Cardiac muscle cell (in vitro differentiated cells and primary cell): ENCODE measurements around the gene AIFM1. TPM values are rescaled to one million over a fixed set of nuclear protein-coding genes. Genes with fewer than 3 reads are reported as not detected.

Experiments
- DNase-seq, 2 donors: peaks; one replicate each; pipeline versions ENCODE4 v3.0.0 to v3.0.0-alpha.2; 2010 to 2017; ENCODE audit warnings: low read depth in 1 of 2, low spot score in 1 of 2
- H3K27ac ChIP-seq: fragments of 200-600 bp; sonication (generic); 2 replicates; pipeline ENCODE4 v1.5.1; 2016
- H3K27me3 ChIP-seq: fragments of 200-600 bp; sonication (generic); 2 replicates; pipeline ENCODE4 v1.6.0; 2016; ENCODE audit warnings: control low read depth
- H3K36me3 ChIP-seq: fragments of 200-600 bp; sonication (generic); 2 replicates; pipeline ENCODE4 v1.5.1; 2016; ENCODE audit warnings: control low read depth
- H3K4me1 ChIP-seq: fragments of 200-600 bp; sonication (generic); 2 replicates; pipeline ENCODE4 v1.8.1; 2017; ENCODE audit warnings: low read depth, mild to moderate bottlenecking, mixed run types
- H3K4me3 ChIP-seq: fragments of 200-600 bp; sonication (generic); 2 replicates; pipeline ENCODE4 v1.5.1; 2016; ENCODE audit warnings: mild to moderate bottlenecking
- H3K9me3 ChIP-seq: fragments of 200-600 bp; sonication (generic); 2 replicates; pipeline ENCODE4 v1.5.1; 2017; ENCODE audit warnings: low read depth, mild to moderate bottlenecking, control low read depth
- polyA plus RNA-seq: library from polyadenylated mRNA; unstranded; fragments of >200 nt; fragmentation: Nextera tagmentation; extraction: Ambion mirVana; gene quantifications from 2 replicates; pipeline ENCODE4 v1.2.1, GENCODE V29; 2016
- total RNA-seq: library from RNA; depleted of rRNA; stranded (reverse); fragments of >200 nt; gene quantifications from 2 replicates; pipeline ENCODE4 v1.2.3, GENCODE V29; 2016
- TF ChIP-seq, protein P1 (sequence below): IDR thresholded peaks from 2 replicates; pipeline ENCODE4 v1.5.1; 2012; ENCODE audit warnings: low read depth, mild to moderate bottlenecking, low read length

AIFM1 gene
- total and polyA plus RNA-seq, 2 experiments from 2014 or later: 53.6 to 184 TPM

GRCh38 chrX:130098210-130098552, 67.5 kb downstream of the AIFM1 start:
- Histone ChIP-seq H3K4me3 (no peak overlapping the region), H3K27me3 (no peaks in the 10 kb centered on the region), H3K27ac (no peak overlapping the region), H3K9me3 (no peaks in the 10 kb centered on the region), H3K4me1 (no peaks in the 10 kb centered on the region), H3K36me3 (no peaks in the 10 kb centered on the region)
- DNase-seq: no peak
- TF ChIP-seq, protein P1, sequence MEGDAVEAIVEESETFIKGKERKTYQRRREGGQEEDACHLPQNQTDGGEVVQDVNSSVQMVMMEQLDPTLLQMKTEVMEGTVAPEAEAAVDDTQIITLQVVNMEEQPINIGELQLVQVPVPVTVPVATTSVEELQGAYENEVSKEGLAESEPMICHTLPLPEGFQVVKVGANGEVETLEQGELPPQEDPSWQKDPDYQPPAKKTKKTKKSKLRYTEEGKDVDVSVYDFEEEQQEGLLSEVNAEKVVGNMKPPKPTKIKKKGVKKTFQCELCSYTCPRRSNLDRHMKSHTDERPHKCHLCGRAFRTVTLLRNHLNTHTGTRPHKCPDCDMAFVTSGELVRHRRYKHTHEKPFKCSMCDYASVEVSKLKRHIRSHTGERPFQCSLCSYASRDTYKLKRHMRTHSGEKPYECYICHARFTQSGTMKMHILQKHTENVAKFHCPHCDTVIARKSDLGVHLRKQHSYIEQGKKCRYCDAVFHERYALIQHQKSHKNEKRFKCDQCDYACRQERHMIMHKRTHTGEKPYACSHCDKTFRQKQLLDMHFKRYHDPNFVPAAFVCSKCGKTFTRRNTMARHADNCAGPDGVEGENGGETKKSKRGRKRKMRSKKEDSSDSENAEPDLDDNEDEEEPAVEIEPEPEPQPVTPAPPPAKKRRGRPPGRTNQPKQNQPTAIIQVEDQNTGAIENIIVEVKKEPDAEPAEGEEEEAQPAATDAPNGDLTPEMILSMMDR: no peak

DNA sequence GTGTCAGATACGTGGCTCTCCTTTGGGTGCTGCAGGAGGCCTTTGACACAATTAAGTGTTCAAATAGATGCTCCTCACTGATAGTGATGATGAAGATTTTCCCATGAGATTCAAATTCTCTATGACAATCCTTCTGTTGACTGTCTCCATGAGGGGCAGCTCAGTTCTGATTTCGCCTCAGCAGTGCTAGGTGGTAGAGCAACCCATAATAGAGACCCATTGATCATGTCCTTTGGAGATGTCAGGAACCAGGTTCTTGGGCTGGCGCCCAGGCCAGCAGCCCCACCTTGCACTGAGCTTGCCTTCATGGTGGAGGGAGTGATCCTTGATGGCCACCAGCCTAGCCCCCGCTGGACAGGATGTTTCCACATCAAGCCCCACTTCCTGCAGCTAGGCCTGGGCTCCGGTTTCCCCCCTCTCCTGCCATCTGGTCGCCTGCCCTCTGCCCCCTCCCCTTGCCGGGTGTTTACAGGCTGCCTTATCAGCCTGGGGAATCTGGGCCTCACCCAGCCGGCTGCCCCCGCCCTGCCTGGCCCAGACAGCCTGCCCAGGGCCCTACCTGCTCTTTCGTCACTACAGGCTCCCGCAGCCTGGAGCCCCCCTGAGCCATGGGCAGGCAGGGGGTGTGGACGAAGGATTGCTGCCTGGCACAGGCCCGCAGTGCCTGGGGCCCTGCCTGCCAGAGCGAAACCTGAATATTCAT, 68.0 kb downstream of the AIFM1 start:
- Histone ChIP-seq H3K27ac (no peak overlapping the region), H3K4me3 (no peak overlapping the region), H3K27me3 (no peaks in the 10 kb centered on the region), H3K36me3 (no peaks in the 10 kb centered on the region), H3K9me3 (no peaks in the 10 kb centered on the region), H3K4me1 (no peaks in the 10 kb centered on the region)
- TF ChIP-seq, protein P1: no peak
- no peak for DNase-seq

- no peaks in the 10 kb centered on the region for H3K36me3 ChIP-seq
- DNase-seq: no peak
- H3K4me1 ChIP-seq: no peaks in the 10 kb centered on the region
- TF ChIP-seq, protein P1: no peak
- H3K4me3 ChIP-seq: no peak overlapping the region
- H3K9me3 ChIP-seq: no peaks in the 10 kb centered on the region
- no peaks in the 10 kb centered on the region for H3K27me3 ChIP-seq
- no peak overlapping the region for H3K27ac ChIP-seq
Measured at GRCh38 chrX:130095249-130096030, 70.2 kb downstream of the AIFM1 start.

DNA sequence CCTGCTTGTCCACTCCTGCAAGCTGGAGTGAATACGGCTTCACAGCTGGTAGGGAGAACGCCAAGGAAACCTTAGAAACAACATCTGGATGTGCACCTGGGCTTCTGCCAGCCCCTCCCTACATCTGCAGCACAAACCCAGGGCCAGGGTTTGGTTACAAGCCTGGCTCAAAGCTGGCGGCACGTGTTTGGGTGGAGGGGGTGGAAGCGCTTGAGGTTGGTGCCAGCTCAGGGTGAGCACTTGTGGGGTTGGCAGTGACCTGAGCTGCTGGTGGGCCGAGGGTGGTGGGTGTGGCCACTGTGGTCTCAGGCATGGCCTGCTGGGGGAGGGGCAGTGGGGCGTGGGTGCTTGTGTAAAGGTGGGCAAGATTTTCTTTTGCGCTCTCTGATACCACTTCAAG, 70.9 kb downstream of the AIFM1 start:
- Histone ChIP-seq H3K36me3 (no peaks in the 10 kb centered on the region), H3K27me3 (no peaks in the 10 kb centered on the region), H3K4me1 (no peaks in the 10 kb centered on the region), H3K9me3 (no peaks in the 10 kb centered on the region), H3K27ac (no peak overlapping the region), H3K4me3 (no peak overlapping the region)
- TF ChIP-seq, protein P1: no peak
- DNase-seq: no peak

- no peaks in the 10 kb centered on the region for H3K9me3 ChIP-seq
- no peak overlapping the region for H3K27ac ChIP-seq
- no peaks in the 10 kb centered on the region for H3K36me3 ChIP-seq
- H3K4me1 ChIP-seq: no peaks in the 10 kb centered on the region
- DNase-seq: no peak
- no peak overlapping the region for H3K4me3 ChIP-seq
- H3K27me3 ChIP-seq: no peaks in the 10 kb centered on the region
- TF ChIP-seq, protein P1: no peak
Measured at GRCh38 chrX:130093271-130093670, 72.4 kb downstream of the AIFM1 start.
